ENCODE data around the gene ZNF232. TPM values are rescaled to one million over a fixed set of nuclear protein-coding genes. Genes with fewer than 3 reads are reported as not detected.
"Not testable (repeated sequence)": the region's sequence is repeated elsewhere in the genome, so short reads cannot be mapped to it uniquely, and the experiment has no call there.

ZNF232 gene
- total and polyA plus RNA-seq, 2 donors (not counting 1 experiment from before 2014, with no cell fraction given) = 9.9 to 17.4 TPM

- DNase-seq; H2AFZ ChIP-seq (ENCODE audit: insufficient read depth, low read depth, low read length, poor library complexity, severe bottlenecking); H3K4me1 Mint-ChIP-seq; POLR2A ChIA-PET; H3K4me3 Mint-ChIP-seq; ATAC-seq (ENCODE audit: low read depth); H3K4me3 ChIP-seq (ENCODE audit: control extremely low read depth in 1 of 5, extremely low read depth in 1 of 5, insufficient read depth in 1 of 5, low read depth in 2 of 5, low read length in 4 of 5); H3K9me3 ChIP-seq (ENCODE audit: control extremely low read depth in 1 of 3, control insufficient read depth in 2 of 3, insufficient read depth in 1 of 3, low read length in 2 of 3); H3K27ac Mint-ChIP-seq; H3K9me3 Mint-ChIP-seq (ENCODE audit: insufficient read depth); H3K27me3 Mint-ChIP-seq; H3K79me2 ChIP-seq (ENCODE audit: control insufficient read depth, insufficient read depth, low read length); H4K20me1 ChIP-seq (ENCODE audit: control insufficient read depth, insufficient read depth, low read length, poor library complexity, severe bottlenecking); H3K9ac ChIP-seq (ENCODE audit: low read length); intact Hi-C loops (cut with micrococcal nuclease); H3K4me1 ChIP-seq (ENCODE audit: control insufficient read depth in 2 of 2, insufficient read depth in 2 of 2, low read length in 2 of 2); H3K36me3 ChIP-seq (replicated peaks in 1 of 2; ENCODE audit: control extremely low read depth in 1 of 2, control insufficient read depth in 1 of 2, extremely low read depth in 1 of 2, insufficient read depth in 2 of 2, low read length in 1 of 2); H3K4me2 ChIP-seq (replicated peaks; ENCODE audit: low read depth, low read length, poor library complexity, severe bottlenecking); H3K27ac ChIP-seq (ENCODE audit: low read length in 2 of 2); H3K27me3 ChIP-seq (replicated peaks in 1 of 4; ENCODE audit: control extremely low read depth in 1 of 4, control insufficient read depth in 3 of 4, insufficient read depth in 4 of 4, low read length in 3 of 4); CTCF ChIA-PET: not testable (repeated sequence)
- 92% methylated on average over 13 of the region's 15 CpGs for WGBS (ENCODE audit: insufficient coverage)
These were observed 21.0 kb upstream of the ZNF232 start for GRCh38 chr17:5132503-5133225.

GRCh38 chr17:5131799-5132502 is 20.3 kb upstream of the ZNF232 start:
- H3K27me3 ChIP-seq (replicated peaks in 1 of 4; ENCODE audit: control extremely low read depth in 1 of 4, control insufficient read depth in 3 of 4, insufficient read depth in 4 of 4, low read length in 3 of 4); H3K9me3 ChIP-seq (ENCODE audit: control extremely low read depth in 1 of 3, control insufficient read depth in 2 of 3, insufficient read depth in 1 of 3, low read length in 2 of 3); H2AFZ ChIP-seq (ENCODE audit: insufficient read depth, low read depth, low read length, poor library complexity, severe bottlenecking); H3K4me1 ChIP-seq (ENCODE audit: control insufficient read depth in 2 of 2, insufficient read depth in 2 of 2, low read length in 2 of 2); DNase-seq; H3K27ac Mint-ChIP-seq; H3K79me2 ChIP-seq (ENCODE audit: control insufficient read depth, insufficient read depth, low read length); H3K27ac ChIP-seq (ENCODE audit: low read length in 2 of 2); ATAC-seq (ENCODE audit: low read depth); H3K4me3 Mint-ChIP-seq; H3K4me1 Mint-ChIP-seq; H3K27me3 Mint-ChIP-seq; H3K9me3 Mint-ChIP-seq (ENCODE audit: insufficient read depth); intact Hi-C loops (cut with micrococcal nuclease); H3K9ac ChIP-seq (ENCODE audit: low read length); POLR2A ChIA-PET; H3K36me3 ChIP-seq (replicated peaks in 1 of 2; ENCODE audit: control extremely low read depth in 1 of 2, control insufficient read depth in 1 of 2, extremely low read depth in 1 of 2, insufficient read depth in 2 of 2, low read length in 1 of 2); H3K4me3 ChIP-seq (ENCODE audit: control extremely low read depth in 1 of 5, extremely low read depth in 1 of 5, insufficient read depth in 1 of 5, low read depth in 2 of 5, low read length in 4 of 5); H3K4me2 ChIP-seq (replicated peaks; ENCODE audit: low read depth, low read length, poor library complexity, severe bottlenecking); CTCF ChIA-PET; H4K20me1 ChIP-seq (ENCODE audit: control insufficient read depth, insufficient read depth, low read length, poor library complexity, severe bottlenecking): not testable (repeated sequence)
- WGBS (ENCODE audit: insufficient coverage) = 91% methylated on average over 16 of the region's 16 CpGs

All from B cell (primary cell).